T-helper 2 cell treated with Interferon-gamma antibody and Interleukin-4, amounts not matched to agents 5 μg/mL and 100 μg/mL, for 36 hours (primary cell): ENCODE results near the gene CUX1.
"Not testable (repeated sequence)": the region's sequence is repeated elsewhere in the genome, so short reads cannot be mapped to it uniquely, and the experiment has no call there.

Experiments
- DNase-seq: peaks from one replicate; pipeline ENCODE4 v3.0.0; 2021; ENCODE audit warnings: low spot score
- H3K27ac Mint-ChIP-seq: one replicate; pipeline ENCODE4 v1.8.0; 2021; ENCODE audit warnings: mild to moderate bottlenecking, mixed read lengths
- H3K27me3 Mint-ChIP-seq: one replicate; pipeline ENCODE4 v1.8.0; 2021; ENCODE audit warnings: low read depth, mixed read lengths
- H3K36me3 Mint-ChIP-seq: one replicate; pipeline ENCODE4 v1.8.0; 2021; ENCODE audit warnings: low read depth, mixed read lengths
- H3K4me1 Mint-ChIP-seq: one replicate; pipeline ENCODE4 v1.8.0; 2021; ENCODE audit warnings: low read depth, mixed read lengths
- H3K4me3 Mint-ChIP-seq: one replicate; pipeline ENCODE4 v1.8.0; 2022; ENCODE audit warnings: mild to moderate bottlenecking, moderate library complexity, mixed read lengths
- H3K9me3 Mint-ChIP-seq: one replicate; pipeline ENCODE4 v1.8.0; 2021; ENCODE audit warnings: mixed read lengths

Gene CUX1

DNA sequence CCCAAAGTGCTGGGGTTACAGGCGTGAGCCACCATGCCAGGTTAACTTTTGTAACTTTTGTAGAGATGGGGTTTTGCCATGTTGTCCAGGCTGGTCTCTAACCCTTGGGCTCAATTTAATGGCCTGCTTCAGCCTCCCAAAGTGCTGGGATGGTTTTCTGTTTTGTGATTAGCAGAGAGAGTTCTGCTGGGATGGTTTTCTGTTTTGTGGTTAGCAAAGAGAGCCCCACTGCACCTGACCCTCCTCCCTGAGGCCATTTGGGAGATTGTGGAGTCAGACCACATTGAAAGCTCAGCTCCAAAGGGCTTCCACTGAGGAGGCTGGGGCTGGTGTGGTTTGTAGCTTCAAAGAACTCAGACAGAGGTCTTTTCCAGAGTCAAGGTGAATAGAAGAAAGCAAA is 29.6 kb upstream of the CUX1 start:
- no peak for DNase-seq
- H3K36me3 Mint-ChIP-seq: no peaks in the 10 kb centered on the region

DNA sequence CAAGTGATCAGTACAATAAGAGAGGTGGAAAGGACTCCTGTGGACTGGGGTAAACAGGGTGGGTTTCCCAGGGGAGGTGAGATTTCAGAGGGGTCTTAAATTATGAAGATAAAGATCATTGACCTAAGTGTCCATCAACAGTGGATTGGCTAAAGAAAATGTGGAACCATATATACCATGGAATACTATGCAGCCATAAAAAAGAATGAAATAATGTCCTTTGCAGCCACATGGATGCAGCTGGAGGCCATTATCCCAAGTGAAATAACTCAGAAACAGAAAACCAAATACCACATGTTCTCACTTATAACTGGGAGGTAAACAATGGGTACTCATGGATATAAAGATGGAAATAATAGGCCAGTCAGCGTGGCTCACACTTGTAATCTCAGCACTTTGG is 28.9 kb upstream of the CUX1 start:
- peaks cover 7% of the 10 kb centered on the region for H3K27me3 Mint-ChIP-seq
- H3K27ac Mint-ChIP-seq: no peak overlapping the region
- H3K36me3 Mint-ChIP-seq: no peaks in the 10 kb centered on the region
- H3K4me3 Mint-ChIP-seq: no peak overlapping the region
- peaks cover 6% of the 10 kb centered on the region for H3K9me3 Mint-ChIP-seq
- H3K4me1 Mint-ChIP-seq: no peaks in the 10 kb centered on the region
- DNase-seq: no peak

More for the DNA sequence above, 29.6 kb upstream of the CUX1 start:
- H3K27ac Mint-ChIP-seq: no peak overlapping the region
- H3K9me3 Mint-ChIP-seq: peaks cover 6% of the 10 kb centered on the region
- H3K4me3 Mint-ChIP-seq: no peak overlapping the region
- H3K4me1 Mint-ChIP-seq: no peaks in the 10 kb centered on the region
- H3K27me3 Mint-ChIP-seq: peaks cover 7% of the 10 kb centered on the region

DNA sequence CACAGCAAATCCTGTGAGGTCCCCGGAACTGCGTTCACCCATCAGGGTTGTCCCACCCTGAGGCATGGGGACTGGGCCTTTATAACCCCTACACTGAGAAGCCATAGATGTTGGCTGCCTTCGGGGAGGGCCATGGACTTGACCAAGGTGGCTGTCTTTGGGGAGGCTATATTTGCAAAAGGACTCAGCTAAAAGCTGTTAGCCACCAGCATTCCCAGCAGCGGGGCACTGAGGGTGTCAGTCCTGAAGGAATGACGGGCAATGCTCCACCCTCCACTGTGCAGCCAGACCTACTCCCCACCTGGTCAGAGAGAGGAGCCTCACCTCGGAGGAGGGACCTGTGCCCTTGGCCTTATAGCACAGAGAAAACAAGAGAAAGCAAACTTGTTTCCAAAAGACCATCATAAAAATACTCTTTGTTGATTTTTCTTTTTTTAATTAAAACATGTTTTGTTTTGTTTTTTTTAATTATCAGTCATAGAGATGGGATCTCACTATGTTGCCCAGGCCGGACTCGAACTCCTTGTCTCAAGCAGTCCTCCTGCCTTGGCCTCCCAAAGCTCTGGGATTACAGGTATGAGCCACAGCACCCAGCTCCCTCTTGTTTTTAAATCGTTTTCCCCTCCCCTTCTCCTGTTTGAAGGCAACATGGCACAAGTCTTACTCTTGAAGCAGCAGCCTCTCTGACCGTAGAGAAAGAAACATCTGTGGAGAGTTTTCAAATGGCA is 26.7 kb upstream of the CUX1 start:
- Mint-ChIP-seq H3K27ac (no peak overlapping the region), H3K36me3 (no peaks in the 10 kb centered on the region), H3K27me3 (no peaks in the 10 kb centered on the region), H3K9me3 (peaks cover 6% of the 10 kb centered on the region), H3K4me1 (no peaks in the 10 kb centered on the region), H3K4me3 (no peak overlapping the region)
- DNase-seq: no peak

DNA sequence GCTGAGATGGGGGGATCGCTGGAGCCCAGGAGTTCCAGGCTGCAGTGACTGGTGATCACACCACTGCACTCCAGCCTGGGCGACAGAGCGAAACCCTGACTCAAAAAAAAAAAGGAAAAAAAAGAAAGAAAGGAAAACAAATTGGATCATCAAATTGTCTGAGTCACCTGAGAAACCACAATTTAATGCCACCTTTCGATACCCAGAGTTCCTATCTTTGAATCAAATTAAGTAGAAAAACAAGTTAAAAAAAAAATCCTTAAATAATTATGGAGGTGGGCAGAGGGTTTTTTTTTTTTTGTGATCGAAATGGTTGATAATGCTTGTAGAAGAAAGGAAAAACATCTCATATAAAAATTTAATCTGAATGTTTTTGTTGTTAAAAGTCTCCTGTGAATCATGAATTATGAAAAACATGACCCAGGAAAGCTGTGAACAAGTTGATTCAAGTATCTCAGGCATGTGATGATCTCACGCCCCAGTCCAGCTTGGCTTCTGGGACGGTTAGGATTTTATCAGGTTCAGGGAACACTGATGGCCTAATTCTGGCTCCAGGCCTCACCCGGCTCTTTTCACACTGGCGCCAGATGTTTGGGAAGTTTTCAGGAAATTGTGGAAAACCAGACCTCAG is 25.3 kb upstream of the CUX1 start:
- no peaks in the 10 kb centered on the region for H3K4me1 Mint-ChIP-seq
- no peaks in the 10 kb centered on the region for H3K36me3 Mint-ChIP-seq
- H3K9me3 Mint-ChIP-seq: peaks cover 6% of the 10 kb centered on the region
- DNase-seq: no peak
- H3K27me3 Mint-ChIP-seq: no peaks in the 10 kb centered on the region
- H3K4me3 Mint-ChIP-seq: no peak overlapping the region
- H3K27ac Mint-ChIP-seq: no peak overlapping the region

DNA sequence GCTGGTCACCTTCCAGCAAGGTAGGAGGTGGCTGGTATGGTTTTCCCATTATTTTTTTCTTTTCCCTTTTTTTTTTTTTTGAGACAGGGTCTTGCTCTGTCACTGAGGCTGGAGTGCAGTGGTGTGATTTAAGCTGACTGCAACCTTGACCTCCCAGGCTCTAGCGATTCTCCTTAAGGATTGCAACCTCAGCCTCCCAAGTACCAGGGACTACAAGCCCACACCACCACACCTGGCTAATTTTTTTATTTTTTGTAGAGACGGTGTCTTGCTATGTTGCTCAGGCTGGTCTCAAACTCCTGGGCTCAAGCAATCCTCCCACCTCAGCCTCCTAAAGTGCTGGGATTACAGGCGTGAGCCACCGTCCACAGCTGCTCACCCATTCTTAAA is 24.7 kb upstream of the CUX1 start:
- not testable (repeated sequence) for H3K36me3 Mint-ChIP-seq, H3K4me3 Mint-ChIP-seq, H3K9me3 Mint-ChIP-seq, H3K27me3 Mint-ChIP-seq, H3K27ac Mint-ChIP-seq, H3K4me1 Mint-ChIP-seq, DNase-seq

DNA sequence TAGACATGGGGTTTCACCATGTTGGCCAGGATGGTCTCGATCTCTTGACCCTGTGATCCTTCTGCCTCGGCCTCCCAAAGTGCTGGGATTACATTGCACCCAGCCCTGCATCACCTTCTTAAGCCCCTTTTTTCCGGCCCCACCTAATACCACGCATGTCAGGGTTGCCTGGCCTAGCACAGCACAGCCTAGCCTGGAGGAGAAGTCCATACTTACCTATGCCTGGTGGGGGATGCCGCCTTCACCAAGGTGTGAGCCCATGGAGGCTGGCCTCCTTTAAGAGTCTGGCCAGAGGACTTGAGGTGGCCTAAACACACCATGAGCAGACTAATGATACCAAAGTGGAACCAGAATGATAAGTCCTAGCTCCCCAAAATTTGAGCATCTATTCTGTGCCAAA is 22.0 kb upstream of the CUX1 start:
- Mint-ChIP-seq H3K4me3 (no peak overlapping the region), H3K27me3 (peaks cover 8% of the 10 kb centered on the region), H3K9me3 (no peaks in the 10 kb centered on the region), H3K27ac (no peak overlapping the region), H3K36me3 (no peaks in the 10 kb centered on the region), H3K4me1 (no peaks in the 10 kb centered on the region)
- no peak for DNase-seq

DNA sequence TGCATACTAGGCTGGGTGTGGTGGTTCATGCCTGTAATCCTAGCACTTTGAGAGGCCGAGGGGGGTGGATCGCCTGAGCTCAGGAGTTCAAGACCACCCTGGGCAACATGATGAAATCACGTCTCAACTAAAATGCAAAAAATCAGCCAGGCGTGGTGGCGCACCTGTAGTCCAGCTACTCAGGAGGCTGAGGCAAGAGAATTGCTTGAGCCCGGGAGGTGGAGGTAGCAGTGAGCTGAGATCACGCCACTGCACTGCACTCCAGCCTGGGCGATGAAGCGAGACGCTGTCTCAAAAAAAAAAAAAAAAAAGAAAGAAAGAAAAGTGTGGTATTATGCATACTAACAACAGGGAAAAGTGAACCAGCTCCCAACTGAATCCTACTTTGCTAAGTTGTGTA is 19.3 kb upstream of the CUX1 start:
- H3K4me1 Mint-ChIP-seq, DNase-seq, H3K36me3 Mint-ChIP-seq, H3K27ac Mint-ChIP-seq, H3K4me3 Mint-ChIP-seq, H3K9me3 Mint-ChIP-seq: not testable (repeated sequence)
- H3K27me3 Mint-ChIP-seq: peaks cover 16% of the 10 kb centered on the region

DNA sequence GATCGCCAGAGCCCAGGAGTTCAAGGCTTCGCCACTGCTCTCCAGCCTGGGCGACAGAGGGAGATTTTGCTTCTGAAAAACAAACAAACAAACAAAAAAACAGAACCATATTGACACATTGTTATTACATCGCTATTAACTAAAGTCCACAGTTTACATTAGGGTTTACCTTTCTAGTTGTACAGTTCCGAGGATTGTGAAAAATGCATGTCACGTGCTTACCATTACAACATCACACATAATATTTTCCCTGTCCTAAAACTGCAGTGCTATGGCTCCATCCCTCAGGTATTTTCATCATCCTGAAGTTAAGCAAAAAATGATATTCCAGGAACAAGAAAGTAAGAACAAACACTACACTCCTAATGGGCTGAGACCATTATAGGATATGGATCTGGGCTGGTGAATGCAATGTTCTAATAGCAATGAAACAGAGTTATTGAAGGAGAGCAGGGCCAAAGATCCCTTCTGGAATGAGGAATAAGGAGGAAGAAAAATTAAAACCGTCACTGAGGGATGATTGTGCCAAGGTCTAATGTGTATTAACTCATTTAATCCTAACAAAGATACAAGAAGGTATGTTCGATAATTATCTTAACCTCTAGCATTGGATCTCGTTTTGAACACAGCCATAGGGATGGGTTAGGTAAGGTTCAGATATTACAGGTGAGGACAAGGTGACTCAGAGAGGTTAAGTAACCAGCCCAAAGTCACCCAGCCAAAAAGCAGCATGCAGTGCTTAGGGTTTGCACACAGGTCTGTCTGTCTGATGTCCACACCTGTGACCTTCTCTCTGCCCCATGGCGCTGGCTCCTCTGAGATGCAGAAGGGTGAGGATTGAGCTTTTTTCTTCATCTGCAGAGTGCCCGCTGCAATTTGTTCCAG is 14.0 kb upstream of the CUX1 start:
- H3K9me3 Mint-ChIP-seq: no peaks in the 10 kb centered on the region
- H3K4me1 Mint-ChIP-seq: peaks cover 3% of the 10 kb centered on the region
- H3K27ac Mint-ChIP-seq: no peak overlapping the region
- no peak overlapping the region for H3K4me3 Mint-ChIP-seq
- DNase-seq: no peak
- H3K27me3 Mint-ChIP-seq: peaks cover 42% of the 10 kb centered on the region
- no peaks in the 10 kb centered on the region for H3K36me3 Mint-ChIP-seq

DNA sequence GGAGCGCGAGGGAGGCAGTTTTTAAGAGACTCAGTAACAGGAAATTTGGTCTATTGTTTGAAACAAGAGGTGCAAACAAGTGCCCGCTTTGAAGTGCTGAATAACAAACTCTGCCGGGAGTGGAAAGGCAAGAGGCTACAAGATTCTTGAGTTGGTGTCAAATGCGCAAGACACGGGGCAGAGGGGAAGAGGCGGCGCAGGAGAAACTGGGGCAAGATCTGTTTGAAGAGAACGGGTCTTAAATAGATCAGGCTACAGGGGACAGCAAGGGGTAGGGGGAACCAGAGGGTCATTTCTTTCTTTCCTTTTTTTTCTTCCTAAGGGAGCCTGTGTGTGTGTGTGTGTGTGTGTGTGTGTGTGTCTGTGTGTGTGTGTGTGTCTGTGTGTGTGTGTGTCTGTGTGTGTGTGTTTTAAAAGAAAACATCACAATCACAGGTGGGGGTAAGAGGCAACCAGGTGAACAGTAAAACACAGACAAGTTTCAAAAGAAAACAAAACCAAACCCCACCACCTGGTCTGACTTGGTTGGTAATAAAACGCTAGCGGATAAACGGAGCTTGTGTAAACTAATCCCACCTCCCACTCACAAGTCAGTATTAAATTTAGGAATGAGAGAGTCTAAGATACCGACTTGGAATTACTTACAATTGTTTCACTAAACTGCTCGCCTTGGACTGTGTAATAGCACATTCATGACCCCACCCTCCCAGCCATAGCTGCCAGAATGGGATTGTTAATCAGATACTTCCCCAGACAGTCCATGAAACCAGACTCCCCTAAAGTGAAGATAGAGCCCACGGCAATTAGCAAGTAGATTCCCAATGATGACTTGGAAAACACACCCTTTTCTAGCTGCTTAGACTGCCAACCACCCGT is 13.1 kb upstream of the CUX1 start:
- peaks cover 40% of the 10 kb centered on the region for H3K27me3 Mint-ChIP-seq
- no peaks in the 10 kb centered on the region for H3K9me3 Mint-ChIP-seq
- H3K4me1 Mint-ChIP-seq: peaks cover 3% of the 10 kb centered on the region
- H3K36me3 Mint-ChIP-seq: no peaks in the 10 kb centered on the region
- DNase-seq: no peak
- H3K27ac Mint-ChIP-seq: no peak overlapping the region
- peak overlapping the region; percentile 41 for H3K4me3 Mint-ChIP-seq

DNA sequence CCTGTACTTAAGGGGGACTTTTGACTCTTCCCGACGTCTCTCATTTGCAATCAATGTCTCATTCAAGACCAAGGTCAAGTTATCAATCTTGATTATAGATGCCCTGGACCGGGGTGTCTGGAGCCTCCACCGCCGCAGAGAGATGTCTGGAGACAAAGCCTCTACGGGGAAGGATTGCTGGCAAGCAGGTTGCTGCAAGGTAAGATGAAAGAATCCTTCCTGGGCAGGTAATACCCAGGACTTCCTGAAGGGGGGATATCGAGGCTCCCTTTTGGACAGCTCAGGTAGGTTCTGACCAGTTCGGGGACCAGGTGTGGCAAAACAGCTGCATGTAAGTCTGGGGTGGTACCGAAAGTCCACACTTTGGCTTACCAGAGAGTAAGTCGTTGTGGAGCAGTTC is 12.5 kb upstream of the CUX1 start:
- Mint-ChIP-seq H3K27me3 (peaks cover 37% of the 10 kb centered on the region), H3K36me3 (no peaks in the 10 kb centered on the region), H3K4me1 (peaks cover 3% of the 10 kb centered on the region), H3K4me3 (no peak overlapping the region), H3K27ac (no peak overlapping the region), H3K9me3 (no peaks in the 10 kb centered on the region)
- DNase-seq: no peak

DNA sequence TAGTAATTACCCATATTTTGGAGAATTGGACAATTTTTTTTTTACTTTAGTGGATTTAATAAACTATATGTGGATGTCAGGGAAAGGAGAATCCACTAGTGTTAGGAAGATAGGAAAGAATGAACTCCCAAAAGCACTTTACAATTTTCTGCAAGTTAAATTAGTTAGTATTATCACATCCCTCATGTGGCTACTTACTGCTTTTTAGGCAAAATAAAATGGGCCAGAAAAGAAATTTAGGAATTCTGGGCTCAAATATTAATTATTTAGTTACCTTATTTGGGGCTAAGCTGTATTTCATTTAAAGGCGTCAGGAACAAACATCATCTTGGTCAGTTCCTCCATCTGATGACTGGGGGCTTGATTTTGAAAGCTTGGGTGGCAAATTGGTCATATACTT is 4.8 kb upstream of the CUX1 start:
- no peaks in the 10 kb centered on the region for H3K9me3 Mint-ChIP-seq
- peaks cover 2% of the 10 kb centered on the region for H3K36me3 Mint-ChIP-seq

DNA sequence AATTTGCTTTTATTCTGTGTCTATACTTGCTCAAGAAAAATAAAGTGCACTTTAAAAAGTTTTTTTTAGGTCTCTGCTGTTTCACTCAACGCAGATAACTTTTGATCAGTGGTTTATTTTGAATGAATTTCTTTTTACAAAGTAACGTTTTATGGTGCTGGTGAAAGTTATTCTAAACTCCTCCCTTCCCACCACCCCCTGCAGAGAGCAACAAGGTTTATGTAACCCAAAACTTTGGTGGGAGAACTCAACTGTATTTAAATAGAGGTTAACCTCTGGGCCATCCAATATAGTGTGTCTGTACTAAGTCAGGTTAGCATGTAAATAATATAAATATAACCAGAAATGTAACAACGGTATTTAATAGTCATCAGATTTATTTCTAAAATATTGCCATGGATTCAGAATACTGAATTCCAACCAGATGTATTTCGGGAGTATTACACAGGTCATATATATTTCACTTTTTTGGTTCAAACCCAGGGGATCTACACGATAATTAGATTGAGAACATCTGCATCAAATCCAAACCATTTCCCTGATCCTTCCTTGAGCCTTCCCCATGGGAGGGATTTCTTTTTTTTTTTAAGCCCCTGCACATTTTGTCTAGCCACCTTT is 3.9 kb upstream of the CUX1 start:
- Mint-ChIP-seq H3K9me3 (no peaks in the 10 kb centered on the region), H3K36me3 (peaks cover 11% of the 10 kb centered on the region), H3K4me3 (peak overlapping the region; percentile 67), H3K4me1 (peaks cover 11% of the 10 kb centered on the region), H3K27me3 (peaks cover 34% of the 10 kb centered on the region), H3K27ac (no peak overlapping the region)
- DNase-seq: no peak

More for the DNA sequence above, 4.8 kb upstream of the CUX1 start:
- DNase-seq: no peak
- Mint-ChIP-seq H3K27ac (no peak overlapping the region), H3K4me3 (no peak overlapping the region), H3K4me1 (peaks cover 4% of the 10 kb centered on the region), H3K27me3 (peaks cover 25% of the 10 kb centered on the region)
